A549 (cell line): ENCODE measurements around the gene GRM5.

Experiments used
- CTCF ChIP-seq: fragments of >200 bp; sonication (Bioruptor Twin); formaldehyde crosslinking; IDR thresholded peaks from 3 replicates; pipeline ENCODE4 v1.5.1; 2016
- EHF ChIP-seq: fragments of 250-450 bp; sonication (Bioruptor Pico); IDR thresholded peaks from 2 replicates; pipeline ENCODE4 v1.5.0; 2020; ENCODE audit warnings: mild to moderate bottlenecking
- EP300 ChIP-seq, 2 experiments: fragments of >200 bp; sonication (Bioruptor Twin); formaldehyde crosslinking; IDR thresholded peaks; 2 replicates in 1 of 2; 3 replicates in 1 of 2; pipeline ENCODE4 v1.6.1; 2016 to 2017
- MAX ChIP-seq: IDR thresholded peaks from 2 replicates; pipeline ENCODE4 v1.6.1; 2012
- MAZ ChIP-seq: fragments of 150-350 bp; IDR thresholded peaks from 2 replicates; pipeline ENCODE4 v1.6.1; 2014; ENCODE audit warnings: antibody characterized with exemption, low read depth, low read length, borderline replicate concordance
- MYC ChIP-seq: IDR thresholded peaks from 2 replicates; pipeline ENCODE4 v1.6.1; 2012; ENCODE audit warnings: mild to moderate bottlenecking, inconsistent platforms, low read length, improper control_type of control experiment, borderline replicate concordance
- NPAS2 ChIP-seq: fragments of 250-450 bp; sonication (Bioruptor Pico); IDR thresholded peaks from 2 replicates; pipeline ENCODE4 v1.8.0; 2022; ENCODE audit warnings: mild to moderate bottlenecking, moderate library complexity, borderline replicate concordance
- PBX3 ChIP-seq: IDR thresholded peaks from 2 replicates; pipeline ENCODE4 v1.6.1; 2012
- POLR2A ChIP-seq: IDR thresholded peaks from 2 replicates; pipeline ENCODE4 v1.6.1; 2012; ENCODE audit warnings: mild to moderate bottlenecking, low read length
- REST ChIP-seq: fragments of 200-600 bp; sonication (generic); IDR thresholded peaks from 2 replicates; pipeline ENCODE4 v1.6.1; 2016; ENCODE audit warnings: antibody characterized with exemption, mild to moderate bottlenecking, moderate library complexity
- RNF2 ChIP-seq: fragments of 200-600 bp; sonication (generic); IDR thresholded peaks from 2 replicates; pipeline ENCODE4 v1.6.1; 2016; ENCODE audit warnings: low read depth, mild to moderate bottlenecking, antibody characterized with exemption, moderate library complexity, borderline replicate concordance
- SREBF2 ChIP-seq: fragments of 450-650 bp; IDR thresholded peaks from 2 replicates; pipeline ENCODE4 v1.6.1; 2014; ENCODE audit warnings: mild to moderate bottlenecking, moderate library complexity
- ZSCAN20 ChIP-seq: fragments of 250-450 bp; sonication (Bioruptor Pico); IDR thresholded peaks from 2 replicates; pipeline ENCODE4 v1.8.0; 2022; ENCODE audit warnings: mild to moderate bottlenecking, moderate library complexity

- TF ChIP-seq CTCF: no peak
- no peak for TF ChIP-seq POLR2A
- TF ChIP-seq MAX: no peak
- no peak for TF ChIP-seq EP300 (IDR thresholded peaks at IDR 0.05)
- TF ChIP-seq MAZ: no peak
- no peak for TF ChIP-seq ZSCAN20 (CRISPR knock-in tag)
- no peak for TF ChIP-seq REST
- no peak for TF ChIP-seq SREBF2
- TF ChIP-seq MYC: no peak
- TF ChIP-seq NPAS2 (CRISPR knock-in tag): no peak
- no peak for TF ChIP-seq PBX3
- TF ChIP-seq RNF2: no peak
- no peak for TF ChIP-seq EHF (CRISPR knock-in tag)
These were observed 532.8 kb downstream of the GRM5 start for GRCh38 chr11:88533001-88533400.
